K562 (cell line): ENCODE results near the gene CCDC27.

ENCODE experiments used
- CBX5 ChIP-seq: IDR thresholded peaks from 2 replicates; pipeline ENCODE4 v1.6.1; 2014; ENCODE audit warnings: low read depth, borderline replicate concordance
- EZH2 ChIP-seq: IDR thresholded peaks from 2 replicates; pipeline ENCODE4 v1.6.1; 2012; ENCODE audit warnings: low read depth, mild to moderate bottlenecking, inconsistent platforms, low read length, borderline replicate concordance
- FOS ChIP-seq: IDR thresholded peaks from 3 replicates; pipeline ENCODE4 v1.6.1; 2011; ENCODE audit not compliant: insufficient read length; ENCODE audit errors: extremely low read depth
- GABPA ChIP-seq: fragments of 200-800 bp; sonication (Bioruptor generic); conservative IDR thresholded peaks from 2 replicates; pipeline ENCODE4 v1.6.1; 2016; ENCODE audit warnings: low read depth, missing genetic modification characterization, missing compliant biosample characterization
- MYNN ChIP-seq, 2 experiments: sonication (generic); formaldehyde crosslinking in 1 of 2; IDR thresholded peaks; 2 replicates each; pipeline versions ENCODE4 v1.5.0 to v1.6.1; 2016 to 2020; ENCODE audit warnings: antibody characterized with exemption in 1 of 2, missing genetic modification reagents in 1 of 2
- POLR2H ChIP-seq: IDR thresholded peaks from 2 replicates; pipeline ENCODE4 v1.6.1; 2016; ENCODE audit warnings: missing genetic modification characterization, low read depth, mild to moderate bottlenecking, control low read depth, missing compliant biosample characterization, moderate library complexity
- RNF2 ChIP-seq: sonication (generic); IDR thresholded peaks from 2 replicates; pipeline ENCODE4 v1.6.1; 2016
- SUPT5H ChIP-seq: fragments of 450-650 bp; IDR thresholded peaks from 2 replicates; pipeline ENCODE4 v1.6.1; 2016
- ZNF124 ChIP-seq: sonication (generic); formaldehyde crosslinking; IDR thresholded peaks from 2 replicates; pipeline ENCODE4 v1.8.1; 2022; ENCODE audit warnings: missing genetic modification reagents
- TF ChIP-seq, protein P1 (sequence below): fragments of 450-650 bp; formaldehyde crosslinking; IDR thresholded peaks from 2 replicates; pipeline ENCODE4 v1.4.0; 2022; ENCODE audit warnings: missing genetic modification characterization
- TF ChIP-seq, protein P2 (sequence below), 3 experiments: IDR thresholded peaks in 2 of 3; conservative IDR thresholded peaks in 1 of 3; 2 replicates each; pipeline ENCODE4 v1.5.1; 2011 to 2012; ENCODE audit warnings: low read length in 3 of 3, mild to moderate bottlenecking in 3 of 3, control low read depth in 2 of 3, improper control_type of control experiment in 1 of 3, inconsistent platforms in 1 of 3, low read depth in 1 of 3, mixed read lengths in 1 of 3, moderate library complexity in 1 of 3; ENCODE audit not compliant: insufficient read depth in 2 of 3
- TF ChIP-seq, protein P3 (sequence below): sonication (generic); formaldehyde crosslinking; IDR thresholded peaks from 2 replicates; pipeline ENCODE4 v1.8.1; 2023; ENCODE audit warnings: mild to moderate bottlenecking, missing genetic modification reagents

DNA sequence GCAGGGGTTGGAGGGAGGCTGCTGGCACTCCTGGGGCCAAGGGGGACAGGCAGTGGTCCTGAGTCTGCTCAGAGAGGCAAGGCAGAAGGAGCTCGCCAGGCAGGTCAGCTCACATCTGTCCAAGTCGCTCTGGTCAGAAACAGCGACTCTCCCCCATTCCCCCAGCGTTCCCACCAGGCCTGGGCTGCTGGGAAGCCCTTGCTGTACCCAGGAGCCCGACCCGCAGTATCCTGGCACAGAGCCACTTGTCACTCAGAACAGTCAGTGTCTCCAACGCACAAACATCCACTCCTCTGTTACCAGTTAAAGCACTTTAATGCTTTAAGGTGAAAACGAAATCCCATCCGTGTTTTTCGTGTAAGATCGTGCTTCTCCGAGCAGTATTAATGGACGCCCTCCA, 16.6 kb upstream of the CCDC27 start:
- no peak for TF ChIP-seq EZH2
- TF ChIP-seq ZNF124 (CRISPR knock-in tag) = no peak
- TF ChIP-seq, protein P1, sequence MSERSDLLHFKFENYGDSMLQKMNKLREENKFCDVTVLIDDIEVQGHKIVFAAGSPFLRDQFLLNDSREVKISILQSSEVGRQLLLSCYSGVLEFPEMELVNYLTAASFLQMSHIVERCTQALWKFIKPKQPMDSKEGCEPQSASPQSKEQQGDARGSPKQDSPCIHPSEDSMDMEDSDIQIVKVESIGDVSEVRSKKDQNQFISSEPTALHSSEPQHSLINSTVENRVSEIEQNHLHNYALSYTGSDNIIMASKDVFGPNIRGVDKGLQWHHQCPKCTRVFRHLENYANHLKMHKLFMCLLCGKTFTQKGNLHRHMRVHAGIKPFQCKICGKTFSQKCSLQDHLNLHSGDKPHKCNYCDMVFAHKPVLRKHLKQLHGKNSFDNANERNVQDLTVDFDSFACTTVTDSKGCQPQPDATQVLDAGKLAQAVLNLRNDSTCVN (CRISPR knock-in tag) = no peak
- no peak for TF ChIP-seq SUPT5H
- TF ChIP-seq RNF2 = no peak
- TF ChIP-seq, protein P2, sequence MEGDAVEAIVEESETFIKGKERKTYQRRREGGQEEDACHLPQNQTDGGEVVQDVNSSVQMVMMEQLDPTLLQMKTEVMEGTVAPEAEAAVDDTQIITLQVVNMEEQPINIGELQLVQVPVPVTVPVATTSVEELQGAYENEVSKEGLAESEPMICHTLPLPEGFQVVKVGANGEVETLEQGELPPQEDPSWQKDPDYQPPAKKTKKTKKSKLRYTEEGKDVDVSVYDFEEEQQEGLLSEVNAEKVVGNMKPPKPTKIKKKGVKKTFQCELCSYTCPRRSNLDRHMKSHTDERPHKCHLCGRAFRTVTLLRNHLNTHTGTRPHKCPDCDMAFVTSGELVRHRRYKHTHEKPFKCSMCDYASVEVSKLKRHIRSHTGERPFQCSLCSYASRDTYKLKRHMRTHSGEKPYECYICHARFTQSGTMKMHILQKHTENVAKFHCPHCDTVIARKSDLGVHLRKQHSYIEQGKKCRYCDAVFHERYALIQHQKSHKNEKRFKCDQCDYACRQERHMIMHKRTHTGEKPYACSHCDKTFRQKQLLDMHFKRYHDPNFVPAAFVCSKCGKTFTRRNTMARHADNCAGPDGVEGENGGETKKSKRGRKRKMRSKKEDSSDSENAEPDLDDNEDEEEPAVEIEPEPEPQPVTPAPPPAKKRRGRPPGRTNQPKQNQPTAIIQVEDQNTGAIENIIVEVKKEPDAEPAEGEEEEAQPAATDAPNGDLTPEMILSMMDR (IDR thresholded peaks at IDR 0.05 in 2 of 3, conservative IDR thresholded peaks at IDR 0.05 in 1 of 3; ENCODE audit: insufficient read depth in 2 of 3, low read depth in 1 of 3, low read length in 3 of 3) = no peak
- no peak for TF ChIP-seq CBX5
- TF ChIP-seq POLR2H (tag) = no peak
- TF ChIP-seq, protein P3, sequence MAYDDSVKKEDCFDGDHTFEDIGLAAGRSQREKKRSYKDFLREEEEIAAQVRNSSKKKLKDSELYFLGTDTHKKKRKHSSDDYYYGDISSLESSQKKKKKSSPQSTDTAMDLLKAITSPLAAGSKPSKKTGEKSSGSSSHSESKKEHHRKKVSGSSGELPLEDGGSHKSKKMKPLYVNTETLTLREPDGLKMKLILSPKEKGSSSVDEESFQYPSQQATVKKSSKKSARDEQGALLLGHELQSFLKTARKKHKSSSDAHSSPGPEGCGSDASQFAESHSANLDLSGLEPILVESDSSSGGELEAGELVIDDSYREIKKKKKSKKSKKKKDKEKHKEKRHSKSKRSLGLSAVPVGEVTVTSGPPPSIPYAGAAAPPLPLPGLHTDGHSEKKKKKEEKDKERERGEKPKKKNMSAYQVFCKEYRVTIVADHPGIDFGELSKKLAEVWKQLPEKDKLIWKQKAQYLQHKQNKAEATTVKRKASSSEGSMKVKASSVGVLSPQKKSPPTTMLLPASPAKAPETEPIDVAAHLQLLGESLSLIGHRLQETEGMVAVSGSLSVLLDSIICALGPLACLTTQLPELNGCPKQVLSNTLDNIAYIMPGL (CRISPR knock-in tag) = no peak
- no peak for TF ChIP-seq FOS
- no peak for TF ChIP-seq MYNN (IDR thresholded peaks at IDR 0.05)
- TF ChIP-seq MYNN (CRISPR knock-in tag; IDR thresholded peaks at IDR 0.05) = no peak
- no peak for TF ChIP-seq GABPA (tag)
